K562 (cell line): ENCODE measurements around the gene PCDHA11. TPM values are rescaled to one million over a fixed set of nuclear protein-coding genes. Genes with fewer than 3 reads are reported as not detected.

Source experiments
- ATAC-seq: fragments of 200-7000 bp; cut with Tn5 transposase; 3 replicates; pipeline ENCODE4 v1.9.1; 2020; ENCODE audit warnings: moderate library complexity
- BruUV-seq: library from RNA; stranded (reverse); fragments of 400-500 nt; replicated peaks from 2 replicates; lab custom pipeline; 2021; lab: Mats Ljungman, UMichigan
- CTCF ChIA-PET: fragments of 300-600 bp; formaldehyde crosslinking; extraction: SDS; loops from one replicate; lab custom pipeline; 2021; ENCODE audit warnings: low intra/inter-chr PET ratio; lab: Yijun Ruan, JAX
- POLR2A ChIA-PET: fragments of 300-600, 350-650 bp; sonication (Branson Sonifier 250); formaldehyde crosslinking; extraction: SDS; loops from one replicate; lab custom pipeline; 2021; ENCODE audit warnings: antibody characterized with exemption, inconsistent platforms; lab: Yijun Ruan, JAX
- DNase-seq, 4 experiments: peaks; one replicate each; pipeline versions ENCODE4 v3.0.0 to v3.0.0-alpha.2; 2011 to 2018; ENCODE audit warnings: low spot score in 3 of 4, mixed read lengths in 3 of 4; ENCODE audit errors: extremely low read depth in 1 of 4
- FAIRE-seq: peaks from 2 replicates; lab custom pipeline; 2011; peaks lifted over from hg19 to GRCh38; lab: Jason Lieb, UNC
- H2AFZ ChIP-seq: 2 replicates; pipeline ENCODE4 v1.6.0; 2011; ENCODE audit warnings: low read depth, low read length, control low read depth, inconsistent platforms
- H3K27ac ChIP-seq: fragments of 200-600 bp; 3 replicates; pipeline ENCODE4 v1.8.0; 2011; ENCODE audit warnings: low read depth, mild to moderate bottlenecking, control low read depth, inconsistent platforms, low read length, moderate library complexity, mixed read lengths; ENCODE audit errors: extremely low read depth
- H3K27me3 ChIP-seq, 2 experiments: fragments of 300-600 bp in 1 of 2; 2 replicates in 1 of 2; 3 replicates in 1 of 2; pipeline versions ENCODE4 v1.6.0 to v1.8.0; 2011; ENCODE audit warnings: inconsistent platforms in 2 of 2, low read length in 2 of 2, mild to moderate bottlenecking in 1 of 2, mixed read lengths in 1 of 2, moderate library complexity in 1 of 2; ENCODE audit not compliant: control insufficient read depth in 2 of 2, insufficient read depth in 2 of 2
- H3K36me3 ChIP-seq: fragments of 300-600 bp; 3 replicates; pipeline ENCODE4 v1.8.0; 2011; ENCODE audit warnings: mild to moderate bottlenecking, low read length, inconsistent platforms; ENCODE audit not compliant: control insufficient read depth, insufficient read depth
- H3K4me1 ChIP-seq, 2 experiments: fragments of 200-600 bp in 1 of 2; replicated peaks in 1 of 2; 2 replicates in 1 of 2; 3 replicates in 1 of 2; pipeline versions ENCODE4 v1.5.1 to v1.8.0; 2011; ENCODE audit warnings: inconsistent platforms in 2 of 2, low read length in 2 of 2, mild to moderate bottlenecking in 1 of 2, mixed read lengths in 1 of 2, moderate library complexity in 1 of 2; ENCODE audit not compliant: control insufficient read depth in 2 of 2, insufficient read depth in 2 of 2
- H3K4me2 ChIP-seq: 2 replicates; pipeline ENCODE4 v1.6.1; 2011; ENCODE audit warnings: low read length, control low read depth, inconsistent platforms, mixed read lengths; ENCODE audit not compliant: insufficient read depth
- H3K4me3 ChIP-seq: fragments of 200-600 bp; sonication (generic), shearing (Covaris generic); 2 replicates; pipeline ENCODE4 v1.5.1; 2016; ENCODE audit warnings: control low read depth, inconsistent platforms
- H3K79me2 ChIP-seq: fragments of 200-600 bp; 3 replicates; pipeline ENCODE4 v1.8.0; 2011; ENCODE audit warnings: low read length, inconsistent platforms; ENCODE audit not compliant: control insufficient read depth, insufficient read depth
- H3K9ac ChIP-seq, 2 experiments: 2 replicates each; pipeline versions ENCODE4 v1.6.0 to v1.6.1; 2011; ENCODE audit warnings: low read depth in 2 of 2, low read length in 2 of 2, control low read depth in 1 of 2, inconsistent platforms in 1 of 2, mild to moderate bottlenecking in 1 of 2, mixed read lengths in 1 of 2; ENCODE audit not compliant: insufficient read depth in 1 of 2
- H3K9me1 ChIP-seq: one replicate; pipeline ENCODE4 v1.6.0; 2011; ENCODE audit warnings: inconsistent platforms, mild to moderate bottlenecking, low read length, moderate library complexity; ENCODE audit not compliant: control insufficient read depth, insufficient read depth
- H3K9me3 ChIP-seq: replicated peaks from 2 replicates; pipeline ENCODE4 v1.5.1; 2011; ENCODE audit warnings: low read depth, low read length, inconsistent platforms; ENCODE audit not compliant: control insufficient read depth, insufficient read depth
- H4K20me1 ChIP-seq: replicated peaks from 2 replicates; pipeline ENCODE4 v1.6.1; 2011; ENCODE audit warnings: low read length, inconsistent platforms, mixed read lengths; ENCODE audit not compliant: control insufficient read depth, insufficient read depth
- ARID2 ChIP-seq: fragments of 450-650 bp; IDR thresholded peaks from 2 replicates; pipeline ENCODE4 v1.6.1; 2017; ENCODE audit warnings: antibody characterized with exemption, mild to moderate bottlenecking
- KDM4B ChIP-seq, 2 experiments: fragments of 450-650 bp in 1 of 2; sonication (generic) in 1 of 2; IDR thresholded peaks; 2 replicates each; pipeline ENCODE4 v1.6.1; 2016 to 2017; ENCODE audit warnings: borderline replicate concordance in 2 of 2, antibody characterized with exemption in 1 of 2, low read depth in 1 of 2, mild to moderate bottlenecking in 1 of 2
- PATZ1 ChIP-seq: fragments of 250-450 bp; sonication (Bioruptor Pico); IDR thresholded peaks from 2 replicates; pipeline ENCODE4 v1.5.0; 2020; ENCODE audit warnings: mild to moderate bottlenecking, borderline replicate concordance
- SMC3 ChIP-seq: conservative IDR thresholded peaks from 2 replicates; pipeline ENCODE4 v1.6.1; 2011; ENCODE audit warnings: low read depth, low read length, improper control_type of control experiment; ENCODE audit not compliant: insufficient read depth
- SUPT5H ChIP-seq: fragments of 450-650 bp; IDR thresholded peaks from 2 replicates; pipeline ENCODE4 v1.6.1; 2016
- ZBTB7A ChIP-seq: IDR thresholded peaks from 2 replicates; pipeline ENCODE4 v1.6.1; 2011; ENCODE audit warnings: low read depth, mild to moderate bottlenecking, low read length, moderate library complexity, borderline replicate concordance; ENCODE audit not compliant: control insufficient read depth
- WGBS: fragments of 100-300 bp; shearing (Covaris generic); methylation state at CpG from one replicate; pipeline ENCODE4 v1.1.6; 2016; ENCODE audit warnings: low coverage, mixed read lengths; ENCODE audit not compliant: insufficient coverage; ENCODE audit errors: missing lambda C conversion rate; 5-methylcytosine and 5-hydroxymethylcytosine counted together
- in situ Hi-C: fragments of 300-500 bp; cut with MboI; formaldehyde crosslinking; loops from 4 replicates; pipeline ENCODE4 v1.15.0; 2018; ENCODE audit warnings: inconsistent platforms, mixed read lengths
- intact Hi-C: fragments of 100-400 bp; cut with micrococcal nuclease; formaldehyde crosslinking; loops from 2 replicates; pipeline ENCODE4 v1.14.2; 2022
- polyA plus RNA-seq, 8 experiments: library from polyadenylated mRNA; depleted of rRNA in 4 of 8; stranded (reverse) in 5 of 8; unstranded in 3 of 8; fragments of >200 nt; fragmentation: Nextera tagmentation in 2 of 8; fragmentation: Illumina TruSeq in 1 of 8; extraction: Ambion mirVana in 2 of 8; extraction: Trizol in 1 of 8; gene quantifications; 2 replicates each; pipeline versions ENCODE4 v1.2.1 to v1.2.3, GENCODE V29; 2011 to 2014; ENCODE audit warnings: inconsistent platforms in 1 of 8, missing spikeins in 1 of 8
- total RNA-seq, 7 experiments: library from RNA; depleted of rRNA in 6 of 7; stranded (reverse); fragments of >200 nt in 6 of 7; fragmentation: Illumina TruSeq in 2 of 7; extraction: Trizol in 2 of 7; gene quantifications; 2 replicates each; pipeline versions ENCODE4 v1.2.1 to v1.2.3, GENCODE V29; 2011 to 2021; ENCODE audit warnings: low replicate concordance in 1 of 7

PCDHA11 gene
- total and polyA plus RNA-seq, 9 of the 15 experiments (the other 6 are each of a cell fraction or from before 2014, with no cell fraction given), result not detected

GRCh38 chr5:140857177-140857986, 11.4 kb upstream of the PCDHA11 start:
- no peak overlapping the region for H3K9ac ChIP-seq
- POLR2A ChIA-PET, result interaction anchor here (0.6 kb wide), 1 partner anchor 12 kb away, joined by 3 read pairs; no protein-coding TSS in a partner anchor
- no peaks in the 10 kb centered on the region for H3K36me3 ChIP-seq

More at GRCh38 chr5:140857177-140857986, 11.4 kb upstream of the PCDHA11 start:
- no peak overlapping the region for H3K27ac ChIP-seq
- DNase-seq (no peak), ATAC-seq (no peak), FAIRE-seq (no peak)
- intact Hi-C loops (no loop called here), in situ Hi-C loops (no loop called here)
- H3K4me3 ChIP-seq, result no peak overlapping the region
- no peaks in the 10 kb centered on the region for H3K4me1 ChIP-seq
- no peaks in the 10 kb centered on the region for H3K79me2 ChIP-seq
- BruUV-seq, result no TSS peak
- TF ChIP-seq SUPT5H (no peak), ZBTB7A (no peak), ARID2 (no peak), KDM4B (IDR thresholded peaks at IDR 0.05; ENCODE audit: borderline replicate concordance in 2 of 2, low read depth in 1 of 2) (no peak), PATZ1 (CRISPR knock-in tag) (no peak), SMC3 (no peak)
- 57% methylated on average over 52 of the region's 94 CpGs for WGBS
- CTCF ChIA-PET, result interaction anchor here (0.9 kb wide), 1 partner anchor 184 kb away, joined by 3 read pairs; no protein-coding TSS in a partner anchor
- H3K27me3 ChIP-seq, result peaks cover 0 to 3% of the 10 kb centered on the region in 2 experiments; a peak in 2 of 5 replicates
- H3K9me1 ChIP-seq, result no peaks in the 10 kb centered on the region
- H4K20me1 ChIP-seq, result no peaks in the 10 kb centered on the region
- H2AFZ ChIP-seq, result no peak overlapping the region
- 0 out of 2 replicates have a peak, but pooled peaks cover 2% of the 10 kb centered on the region for H3K9me3 ChIP-seq
- H3K4me2 ChIP-seq, result no peak overlapping the region
